HCEC 1CT (cell line): ENCODE measurements around the gene PRKAR2A.
"Not testable (repeated sequence)": the region's sequence is repeated elsewhere in the genome, so short reads cannot be mapped to it uniquely, and the experiment has no call there.

Source experiments
- DNase-seq: peaks from one replicate; pipeline ENCODE4 v3.0.0-alpha.2; 2017

The PRKAR2A gene

DNA sequence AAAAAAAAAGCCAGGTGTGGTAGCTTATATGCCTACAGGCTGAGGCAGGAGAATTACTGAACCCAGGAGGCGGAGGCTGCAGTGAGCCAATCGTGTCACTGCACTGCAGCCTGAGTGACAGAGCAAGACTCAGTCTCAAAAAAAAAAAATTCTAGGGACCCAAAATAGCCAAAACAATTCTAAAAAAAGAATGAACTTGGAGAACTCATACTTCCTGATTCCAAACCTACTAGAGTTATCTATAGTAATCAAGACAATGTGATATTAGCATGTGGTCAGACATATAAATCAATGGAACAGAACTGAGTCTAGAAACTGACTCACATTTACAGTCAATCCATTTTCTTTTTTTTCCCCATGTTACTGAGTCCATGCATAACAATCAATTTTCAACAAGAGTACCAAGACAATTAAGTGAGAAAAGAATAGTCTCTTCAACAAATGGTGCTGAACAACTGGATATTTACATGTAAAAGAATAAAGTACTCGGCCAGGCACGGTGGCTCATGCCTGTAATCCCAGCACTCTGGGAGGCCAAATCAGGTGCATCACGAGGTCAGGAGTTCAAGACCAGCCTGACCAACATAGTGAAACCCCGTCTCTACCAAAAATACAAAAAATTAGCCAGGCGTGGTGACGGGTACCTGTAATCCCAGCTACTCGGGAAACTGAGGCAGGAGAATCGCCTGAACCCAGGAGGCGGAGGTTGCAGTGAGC is 11.9 kb downstream of the PRKAR2A start:
- DNase-seq = no peak

DNA sequence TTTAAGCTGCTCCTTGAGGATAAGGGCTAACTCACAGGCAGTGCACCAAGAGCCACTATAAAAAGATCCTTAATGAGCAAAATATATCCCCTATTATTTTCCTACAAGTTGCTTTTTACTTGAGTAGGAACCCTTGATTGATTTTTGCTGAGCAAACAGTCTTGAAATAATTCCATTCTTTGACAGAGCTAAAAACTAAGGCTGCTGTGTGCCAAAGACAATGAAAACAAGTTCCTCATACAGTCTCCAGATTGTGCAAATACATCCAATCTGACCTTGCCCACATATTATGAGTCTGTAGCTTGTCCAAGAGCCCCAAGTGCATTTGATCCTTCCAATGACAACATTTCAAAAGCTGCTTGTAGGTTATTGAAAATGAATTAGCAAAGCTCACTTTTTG is 15.0 kb downstream of the PRKAR2A start:
- DNase-seq = no peak

- no peak for DNase-seq
Measured at GRCh38 chr3:48830715-48831114, 17.0 kb downstream of the PRKAR2A start.

DNA sequence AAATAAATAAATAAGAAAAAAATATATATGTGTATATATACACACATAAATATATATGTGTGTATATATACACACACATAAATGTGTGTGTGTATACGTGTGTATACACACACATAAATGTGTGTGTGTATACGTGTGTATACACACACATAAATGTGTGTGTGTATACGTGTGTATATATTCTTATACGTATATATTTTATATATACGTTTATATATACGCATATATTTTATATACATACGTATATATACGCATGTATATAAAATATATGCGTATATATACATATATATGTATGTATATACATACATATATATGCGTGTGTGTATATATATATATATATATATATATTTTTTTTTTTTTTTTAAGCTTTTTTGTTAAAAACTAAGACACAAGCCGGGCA is 18.1 kb downstream of the PRKAR2A start:
- not testable (repeated sequence) for DNase-seq

- not testable (repeated sequence) for DNase-seq
Measured at GRCh38 chr3:48827874-48828273, 19.8 kb downstream of the PRKAR2A start.

GRCh38 chr3:48826451-48826850 is 21.2 kb downstream of the PRKAR2A start:
- peak; percentile 83 for DNase-seq

DNA sequence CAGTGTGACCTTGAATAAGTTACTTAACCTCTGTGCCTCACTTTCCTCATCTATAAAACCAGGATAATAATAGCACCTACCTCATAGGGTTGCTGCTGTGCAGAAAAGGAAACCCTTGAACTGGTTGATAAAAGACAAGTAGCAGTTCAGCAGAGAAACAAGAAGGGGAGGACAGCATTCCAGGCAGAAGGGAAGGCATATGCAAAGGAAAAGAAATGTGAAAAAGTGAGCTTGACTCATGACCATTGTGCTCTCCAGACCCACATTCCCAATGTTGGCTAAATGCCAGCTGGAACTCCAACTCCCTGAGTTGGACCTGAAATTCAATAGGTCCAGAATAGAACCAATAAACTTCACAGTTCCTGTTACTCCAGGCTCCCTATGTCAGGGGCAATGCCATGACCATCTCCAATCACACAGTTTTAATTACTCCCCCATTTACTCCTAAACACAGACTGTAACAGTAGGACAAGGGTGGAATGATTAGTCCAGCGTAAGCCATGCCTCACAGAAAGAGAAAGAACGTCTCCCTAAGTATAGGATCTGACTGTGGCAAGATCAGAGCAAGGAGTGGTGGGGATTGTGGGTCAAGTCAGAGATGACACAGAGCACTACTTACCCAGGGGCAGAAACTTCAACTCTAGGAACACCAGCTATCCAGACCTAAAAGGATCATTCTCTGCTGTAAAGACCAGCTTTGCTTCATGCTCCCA is 26.9 kb downstream of the PRKAR2A start:
- peak; percentile 25 for DNase-seq

DNA sequence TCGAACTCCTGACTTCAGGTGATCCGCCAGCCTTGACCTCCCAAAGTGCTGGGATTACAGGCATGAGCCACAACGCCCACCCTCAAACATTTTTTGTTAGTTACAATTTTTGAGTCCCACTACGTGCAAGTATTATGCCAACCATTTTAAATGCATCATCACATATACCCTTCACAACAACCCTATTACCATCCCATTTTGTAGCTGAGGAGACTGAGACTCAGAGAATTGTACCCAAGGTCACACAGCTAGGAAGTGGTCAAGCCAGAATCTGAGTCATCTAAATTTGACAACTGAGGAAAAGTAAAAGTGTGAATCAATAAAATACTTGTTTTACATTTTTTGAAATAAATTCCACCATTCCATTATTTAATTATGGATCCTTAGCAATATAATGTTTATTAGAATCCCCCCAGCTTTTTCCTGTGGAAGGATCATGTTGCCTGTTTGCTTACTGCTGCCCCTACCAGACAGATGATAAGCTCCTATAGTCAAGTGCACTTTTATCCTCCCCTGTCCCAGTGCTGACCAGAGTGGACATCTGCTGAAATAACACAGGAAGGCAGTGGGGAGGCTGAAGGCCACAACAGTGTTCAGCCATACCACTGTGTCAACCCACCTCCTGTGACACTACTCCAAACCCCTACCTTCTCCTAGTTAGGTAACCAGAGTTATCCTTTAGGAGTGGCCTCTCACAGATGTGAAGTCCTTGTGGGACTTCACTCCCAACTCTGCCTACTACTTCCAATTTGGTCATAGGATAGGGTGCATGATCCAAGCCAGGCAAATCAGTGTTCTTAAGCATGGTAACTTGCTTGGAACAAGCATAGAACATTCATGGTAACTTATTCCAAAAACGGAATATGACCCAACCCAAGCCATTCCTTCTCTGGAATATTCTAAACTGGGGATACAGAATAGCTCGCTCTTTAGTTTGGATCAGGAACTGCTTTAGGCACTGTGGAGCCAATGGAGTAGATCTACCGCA is 28.1 kb downstream of the PRKAR2A start:
- DNase-seq = no peak

DNA sequence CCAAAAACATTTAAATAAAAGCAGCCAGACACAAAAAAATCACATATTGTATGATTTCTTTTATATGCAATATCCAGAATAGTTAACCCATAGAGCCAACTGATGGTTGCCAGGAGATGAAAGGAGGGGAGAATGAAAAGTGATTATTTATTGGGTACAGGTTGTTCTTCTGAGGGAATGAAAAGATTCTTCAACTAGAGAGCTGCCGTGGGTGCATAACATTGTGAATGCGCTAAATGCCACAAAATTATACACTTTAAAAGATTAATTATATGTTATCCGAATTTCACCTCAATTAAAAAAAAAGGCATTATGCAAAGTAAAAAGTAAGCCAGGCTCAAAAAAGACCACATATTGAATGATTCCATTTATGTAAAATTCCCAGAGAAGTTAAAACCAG is 36.1 kb downstream of the PRKAR2A start:
- no peak for DNase-seq

GRCh38 chr3:48804930-48805329 is 42.7 kb downstream of the PRKAR2A start:
- DNase-seq = no peak

GRCh38 chr3:48800831-48801230 is 46.8 kb downstream of the PRKAR2A start:
- not testable (repeated sequence) for DNase-seq

DNA sequence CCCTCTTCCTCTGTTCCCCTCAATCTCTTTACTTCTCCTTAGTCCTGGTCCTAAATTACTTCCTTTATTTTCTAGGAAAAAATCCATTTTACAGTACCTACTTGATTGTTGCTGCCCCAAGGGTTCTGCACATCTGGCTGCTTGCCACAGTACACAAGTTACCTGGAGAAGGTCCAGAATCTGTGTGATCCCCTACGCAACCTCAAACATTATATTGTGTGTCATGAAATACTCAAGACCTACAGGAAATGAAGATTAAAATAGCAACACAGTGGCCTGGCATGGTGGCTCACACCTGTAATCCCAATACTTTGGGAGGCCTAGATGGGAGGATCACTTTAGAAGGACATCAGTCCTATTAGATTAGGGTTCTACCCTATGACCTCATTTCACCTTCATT is 48.7 kb downstream of the PRKAR2A start:
- no peak for DNase-seq

DNA sequence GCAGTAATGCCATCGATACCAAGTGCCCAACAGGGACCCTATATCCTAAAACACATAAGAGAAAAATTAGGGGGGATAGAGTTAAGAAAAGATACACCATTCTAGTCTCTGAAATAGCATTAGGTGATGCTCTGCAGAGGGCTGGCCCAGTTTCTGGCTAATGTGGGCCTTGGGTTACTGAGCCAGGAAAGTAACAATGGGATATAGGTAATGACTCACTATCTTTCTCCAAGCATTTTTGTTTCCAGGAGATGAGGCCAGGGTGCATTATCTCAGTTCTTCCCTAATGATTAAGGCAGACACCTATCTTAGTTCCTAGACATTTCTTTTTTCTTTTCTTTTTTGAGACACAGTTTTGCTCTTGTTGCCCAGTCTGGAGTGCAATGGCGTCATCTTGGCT is 50.0 kb downstream of the PRKAR2A start:
- no peak for DNase-seq

DNA sequence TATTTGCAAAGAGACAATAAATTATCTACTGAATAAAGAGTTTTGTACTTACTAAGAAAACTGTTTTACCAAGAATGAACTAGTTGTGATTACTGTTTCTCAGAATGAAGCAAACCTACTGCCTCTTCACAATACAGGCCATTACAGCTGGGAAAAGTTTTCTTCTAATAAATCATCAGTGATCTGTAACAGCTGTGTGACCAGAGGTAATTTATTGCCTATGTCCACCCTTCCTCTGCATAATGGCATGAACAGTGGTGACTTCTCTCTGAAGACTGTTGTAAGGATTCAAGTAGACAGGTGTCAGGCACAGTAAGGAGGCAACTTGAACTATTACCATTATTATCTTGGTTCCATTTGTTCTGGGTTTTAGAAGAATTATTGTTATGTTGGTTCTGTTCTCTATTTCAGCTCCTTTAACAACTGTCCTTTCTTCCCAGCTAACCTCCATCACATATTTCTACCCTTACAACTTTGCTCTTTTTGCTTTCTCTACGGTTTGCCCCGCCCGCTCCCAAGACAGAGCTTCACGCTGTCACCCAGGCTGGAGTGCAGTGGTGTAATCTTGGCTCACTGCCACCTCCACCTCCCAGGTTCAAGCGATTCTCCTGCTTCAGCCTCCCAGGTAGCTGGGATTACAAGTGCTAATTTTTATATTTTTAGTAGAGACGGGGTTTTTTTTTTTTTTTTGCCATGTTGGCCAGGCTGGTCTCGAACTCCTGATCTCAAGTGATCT is 51.5 kb downstream of the PRKAR2A start:
- DNase-seq = no peak

- DNase-seq = not testable (repeated sequence)
Measured at GRCh38 chr3:48793484-48793883, 54.2 kb downstream of the PRKAR2A start.

- DNase-seq = no peak
Measured at GRCh38 chr3:48789665-48790064, 58.0 kb downstream of the PRKAR2A start.

- DNase-seq = no peak
Measured at GRCh38 chr3:48788544-48789162, 59.0 kb downstream of the PRKAR2A start.

GRCh38 chr3:48784426-48785120 is 63.1 kb downstream of the PRKAR2A start:
- no peak for DNase-seq

GRCh38 chr3:48783304-48783703 is 64.4 kb downstream of the PRKAR2A start:
- DNase-seq = no peak

GRCh38 chr3:48782046-48782445 is 65.6 kb downstream of the PRKAR2A start:
- DNase-seq = no peak

- not testable (repeated sequence) for DNase-seq
Measured at GRCh38 chr3:48778565-48778964, 69.1 kb downstream of the PRKAR2A start.
